HG03095 (cell line): ENCODE data around the gene KLHL17.

Experiments
- ATAC-seq: cut with Tn5 transposase; IDR thresholded peaks from one replicate; pipeline ENCODE4 v1.9.1; 2021; ENCODE audit warnings: moderate library complexity; ENCODE audit not compliant: unreplicated experiment

Gene KLHL17

DNA sequence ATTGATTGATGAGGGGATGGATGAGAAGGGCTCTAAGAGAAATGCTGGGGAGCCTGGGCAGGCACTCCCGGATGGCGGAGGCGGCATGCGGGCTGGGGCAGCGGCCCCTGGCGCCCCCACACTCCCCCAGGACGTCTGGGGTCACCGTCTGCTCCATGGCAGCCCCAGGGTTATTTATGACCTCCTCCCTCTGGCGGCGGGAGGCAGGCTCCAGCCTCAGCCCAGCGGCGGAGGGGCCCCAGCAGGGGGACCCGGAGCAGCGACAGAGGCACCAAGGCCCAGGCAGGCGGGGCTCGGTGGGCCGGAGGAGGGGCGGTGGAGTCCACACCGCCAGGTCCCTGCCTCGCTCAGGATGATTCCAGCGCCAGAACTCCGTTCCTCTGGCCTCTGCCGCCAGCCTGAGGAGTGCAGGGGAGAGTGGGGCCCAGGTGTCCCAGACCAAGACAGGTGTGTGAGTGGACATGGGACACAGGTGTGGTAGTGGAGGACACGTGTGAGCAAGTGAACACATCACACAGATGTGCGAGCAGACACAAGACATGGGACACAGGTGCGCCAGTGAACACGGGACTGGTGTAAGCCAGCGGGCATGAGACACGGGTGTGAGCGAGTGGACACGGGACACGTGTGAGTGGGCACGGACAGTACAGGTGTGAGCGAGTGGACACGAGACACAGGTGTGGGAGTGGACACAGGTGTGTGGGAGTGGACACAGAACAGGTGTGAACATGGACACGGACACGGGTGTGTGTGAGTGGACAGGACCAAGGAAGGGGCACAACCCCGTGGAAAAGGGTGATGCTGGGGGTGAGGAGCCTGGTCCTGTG, 39.2 kb upstream of the KLHL17 start:
- no peak for ATAC-seq

DNA sequence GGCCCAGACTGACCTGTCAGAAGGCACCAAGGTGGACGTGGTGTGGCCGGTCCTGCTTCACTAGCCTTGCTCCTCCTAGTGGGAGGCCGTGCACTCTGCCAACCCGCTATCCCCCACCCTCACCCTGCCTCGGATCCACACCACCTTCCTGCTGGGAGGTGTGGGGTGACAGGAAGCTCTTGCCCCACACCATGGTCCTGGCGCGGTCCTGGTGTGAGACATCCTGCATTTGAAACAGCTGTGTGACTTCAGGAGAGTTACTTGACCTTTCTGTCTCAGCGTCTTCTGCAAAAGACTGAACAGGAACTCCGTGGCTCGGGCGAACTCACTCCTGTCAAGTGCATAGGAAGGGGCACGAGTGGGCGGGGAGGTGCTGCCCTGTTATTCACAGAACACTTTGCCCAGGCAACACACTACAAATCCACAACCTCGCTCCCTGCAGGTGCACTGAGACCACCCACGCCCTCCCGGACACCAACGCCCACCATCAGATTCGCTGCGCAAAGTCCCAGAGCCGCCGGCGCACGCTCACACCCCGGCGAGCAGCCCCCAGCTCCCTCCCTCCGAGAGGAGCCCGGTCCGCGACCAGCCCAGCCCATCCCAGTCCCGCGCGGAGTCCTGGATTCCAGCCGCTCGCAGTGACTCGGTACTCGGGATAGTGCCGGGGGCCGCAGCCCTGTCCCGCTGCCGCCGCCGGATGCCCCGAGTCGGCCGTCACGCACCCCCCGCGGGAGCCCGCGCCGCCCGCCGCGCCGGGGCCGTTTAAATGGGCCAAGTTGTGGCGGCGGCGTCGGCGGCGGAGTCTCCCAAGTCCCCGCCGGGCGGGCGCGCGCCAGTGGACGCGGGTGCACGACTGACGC, 37.0 kb upstream of the KLHL17 start, which contains the start of gene SAMD11:
Gene SAMD11 (plus strand): TSS at position 793 of the 860 bp plus-strand sequence. CDS start 509 bp downstream, outside the sequence.
- no peak for ATAC-seq

DNA sequence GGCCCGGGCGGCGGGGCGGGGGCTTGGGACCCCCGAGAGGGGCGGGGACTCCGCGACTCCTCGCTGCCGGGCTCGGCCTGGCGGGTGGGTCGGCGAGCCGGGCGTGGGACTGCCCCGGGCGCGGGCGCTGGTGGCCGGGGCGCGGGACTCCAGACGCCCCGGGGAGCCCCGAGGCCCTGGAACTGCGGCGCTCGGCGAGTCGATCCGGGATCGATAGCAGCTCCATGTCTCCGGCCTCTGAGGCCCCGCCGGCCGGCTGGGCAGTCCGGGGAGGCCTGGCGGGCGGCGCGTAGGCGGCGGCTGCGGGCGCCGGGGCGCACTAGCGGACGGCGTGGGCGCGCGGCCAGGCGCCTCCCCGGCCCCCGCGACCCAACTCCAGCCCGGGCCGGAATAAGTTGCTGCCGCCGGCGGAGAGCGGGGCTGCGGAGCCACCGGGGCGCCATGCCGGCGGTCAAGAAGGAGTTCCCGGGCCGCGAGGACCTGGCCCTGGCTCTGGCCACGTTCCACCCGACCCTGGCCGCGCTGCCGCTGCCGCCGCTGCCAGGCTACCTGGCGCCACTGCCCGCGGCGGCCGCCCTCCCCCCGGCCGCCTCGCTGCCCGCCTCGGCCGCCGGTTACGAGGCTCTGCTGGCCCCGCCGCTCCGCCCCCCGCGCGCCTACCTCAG, 36.3 kb upstream of the KLHL17 start:
- ATAC-seq = no peak

DNA sequence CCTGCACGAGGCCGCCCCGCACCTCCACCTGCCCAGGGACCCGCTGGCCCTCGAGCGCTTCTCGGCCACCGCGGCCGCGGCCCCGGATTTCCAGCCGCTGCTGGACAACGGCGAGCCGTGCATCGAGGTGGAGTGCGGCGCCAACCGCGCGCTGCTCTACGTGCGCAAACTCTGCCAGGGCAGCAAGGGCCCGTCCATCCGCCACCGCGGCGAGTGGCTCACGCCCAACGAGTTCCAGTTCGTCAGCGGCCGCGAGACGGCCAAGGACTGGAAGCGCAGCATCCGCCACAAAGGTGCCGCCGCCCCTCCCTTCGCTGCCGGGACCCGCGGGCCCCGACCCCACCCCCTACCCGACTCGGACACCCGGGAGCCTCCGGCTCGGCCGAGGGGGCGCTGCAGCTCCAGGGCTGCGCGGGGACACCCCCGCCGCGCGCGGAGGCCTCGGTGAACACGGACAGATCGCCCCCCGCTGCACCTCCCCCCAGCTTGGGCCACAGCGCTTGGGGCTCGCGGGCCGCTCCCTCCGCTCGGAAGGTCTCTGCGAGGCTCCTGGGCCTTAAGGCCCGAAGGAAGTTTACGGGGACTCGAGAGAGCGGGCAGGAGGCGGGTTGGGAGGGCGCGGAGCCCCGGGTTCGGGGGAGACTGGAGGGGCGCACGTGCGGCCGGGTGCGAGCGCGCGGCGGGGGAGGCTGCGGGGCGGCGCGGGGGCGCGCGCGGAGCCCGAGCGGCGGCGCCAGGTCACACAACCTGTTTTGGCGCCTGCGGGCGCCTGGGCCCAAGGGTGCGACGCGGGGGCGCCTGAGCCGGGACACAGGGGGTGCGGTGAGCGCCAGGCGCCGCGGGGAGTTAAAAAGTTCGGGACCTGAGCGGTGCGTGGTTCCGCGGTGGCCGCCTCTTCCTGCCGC, 35.5 kb upstream of the KLHL17 start:
- ATAC-seq = no peak

DNA sequence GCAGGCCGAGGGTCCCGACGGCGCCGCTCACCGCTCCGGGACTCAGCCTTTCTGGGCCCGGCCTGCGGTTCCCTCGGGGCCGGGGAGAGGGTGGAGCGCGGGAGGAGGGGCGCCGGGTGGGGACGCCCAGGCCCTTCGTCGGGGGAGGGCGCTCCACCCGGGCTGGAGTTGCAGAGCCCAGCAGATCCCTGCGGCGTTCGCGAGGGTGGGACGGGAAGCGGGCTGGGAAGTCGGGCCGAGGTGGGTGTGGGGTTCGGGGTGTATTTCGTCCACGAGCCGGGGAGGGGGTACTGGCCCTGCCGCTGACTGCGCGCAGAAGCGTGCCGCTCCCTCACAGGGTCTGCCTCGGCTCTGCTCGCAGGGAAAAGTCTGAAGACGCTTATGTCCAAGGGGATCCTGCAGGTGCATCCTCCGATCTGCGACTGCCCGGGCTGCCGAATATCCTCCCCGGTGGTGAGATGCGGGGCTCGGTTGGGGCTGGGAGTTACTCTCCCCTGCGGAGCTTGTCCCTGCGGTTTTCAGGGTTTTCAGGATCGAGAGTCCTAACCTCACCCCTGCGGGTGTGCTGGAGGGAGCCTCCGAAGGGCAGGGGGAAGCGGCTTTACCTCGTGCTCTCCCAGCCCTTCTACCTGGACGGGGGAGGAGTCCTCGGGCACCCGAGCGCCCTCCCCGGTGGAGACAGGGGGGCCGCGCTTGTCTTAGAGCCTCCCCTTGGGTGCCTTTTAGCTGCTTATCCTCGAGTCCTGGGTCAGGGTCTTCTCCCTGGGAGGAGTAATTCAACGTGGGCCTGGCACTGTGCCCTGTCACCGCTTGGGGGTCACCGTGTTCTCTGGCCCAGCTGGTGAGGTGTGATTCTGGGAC, 34.6 kb upstream of the KLHL17 start:
- no peak for ATAC-seq

DNA sequence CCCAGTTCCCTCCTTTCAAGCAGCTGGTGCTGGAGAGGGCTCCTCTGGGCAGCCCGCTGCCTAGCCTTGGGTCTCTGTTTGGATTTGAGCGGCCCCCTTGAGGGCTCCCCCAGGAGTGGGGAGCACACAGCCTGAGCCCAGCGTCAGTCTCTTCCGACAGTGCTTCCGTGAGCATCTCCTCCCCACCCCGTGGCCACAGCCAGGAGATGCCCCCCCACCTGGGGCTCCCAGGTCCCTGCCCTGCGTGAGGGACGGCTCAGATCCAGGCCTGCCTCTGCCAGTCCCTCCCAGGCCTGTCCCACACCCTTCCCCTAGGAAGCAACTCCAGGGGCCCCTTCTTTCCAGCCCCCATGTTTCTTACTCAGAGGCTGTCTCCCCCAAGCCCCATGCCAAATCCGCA, 33.1 kb upstream of the KLHL17 start:
- ATAC-seq = no peak

DNA sequence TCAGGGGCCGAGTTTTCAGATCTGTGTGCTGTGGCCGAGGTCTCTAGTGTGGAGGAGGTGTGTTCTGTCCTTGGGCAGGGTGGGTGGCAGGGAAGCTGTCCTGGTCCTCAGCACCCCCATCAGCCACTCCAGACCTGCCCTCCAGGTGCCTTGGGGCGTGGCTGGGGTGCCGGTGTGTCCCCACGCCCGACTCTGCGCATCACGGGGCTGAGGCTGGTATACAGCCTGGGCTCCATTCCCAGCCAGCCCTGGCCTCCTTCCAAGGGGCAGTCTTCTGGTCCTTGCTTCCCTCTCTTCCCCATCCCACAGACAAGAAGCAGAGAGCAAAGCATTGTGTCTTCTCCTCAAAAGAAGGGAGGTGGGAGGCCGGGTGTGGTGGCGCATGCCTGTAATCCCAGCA, 32.6 kb upstream of the KLHL17 start:
- no peak for ATAC-seq

DNA sequence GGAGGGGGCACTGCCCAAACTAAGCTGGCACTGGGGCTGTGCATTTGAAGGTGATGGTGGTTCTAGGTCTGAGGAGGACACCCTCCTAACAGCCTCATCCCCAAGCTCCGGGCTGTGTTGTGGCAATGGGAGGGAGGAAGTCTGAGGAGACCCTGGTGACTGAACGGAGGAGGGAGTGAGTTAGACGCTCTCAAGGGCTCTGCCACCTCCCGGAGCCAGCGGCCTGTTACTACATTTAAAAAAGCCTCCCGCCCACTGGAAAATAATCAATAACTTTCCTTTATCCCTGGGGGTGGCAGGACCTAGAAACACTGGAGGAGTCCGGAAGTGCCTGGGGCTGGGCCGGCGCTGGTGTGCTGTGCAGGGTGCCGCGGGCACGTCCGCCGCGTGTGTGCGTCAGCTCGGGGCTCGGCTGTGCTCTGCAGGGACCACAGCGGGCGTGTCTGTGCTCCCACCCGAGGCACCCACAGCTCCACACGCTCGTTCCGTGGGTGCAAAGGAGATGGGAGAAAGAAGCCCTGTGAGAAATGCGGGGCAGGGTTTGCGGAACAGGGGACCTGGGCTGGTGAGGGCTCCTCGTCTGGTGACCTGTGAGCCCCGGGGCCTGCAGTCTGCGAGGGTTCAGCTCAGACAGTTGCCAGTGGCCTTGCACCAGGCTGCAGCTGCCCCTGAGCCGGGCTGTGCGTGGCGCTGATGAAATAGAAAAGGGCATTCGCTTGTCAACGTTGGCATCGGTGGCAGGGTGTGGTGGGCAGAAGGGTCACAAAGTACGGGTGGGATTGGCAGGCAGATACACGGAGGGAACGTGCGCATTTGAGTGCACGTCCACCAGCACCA, 31.3 kb upstream of the KLHL17 start:
- ATAC-seq = no peak

DNA sequence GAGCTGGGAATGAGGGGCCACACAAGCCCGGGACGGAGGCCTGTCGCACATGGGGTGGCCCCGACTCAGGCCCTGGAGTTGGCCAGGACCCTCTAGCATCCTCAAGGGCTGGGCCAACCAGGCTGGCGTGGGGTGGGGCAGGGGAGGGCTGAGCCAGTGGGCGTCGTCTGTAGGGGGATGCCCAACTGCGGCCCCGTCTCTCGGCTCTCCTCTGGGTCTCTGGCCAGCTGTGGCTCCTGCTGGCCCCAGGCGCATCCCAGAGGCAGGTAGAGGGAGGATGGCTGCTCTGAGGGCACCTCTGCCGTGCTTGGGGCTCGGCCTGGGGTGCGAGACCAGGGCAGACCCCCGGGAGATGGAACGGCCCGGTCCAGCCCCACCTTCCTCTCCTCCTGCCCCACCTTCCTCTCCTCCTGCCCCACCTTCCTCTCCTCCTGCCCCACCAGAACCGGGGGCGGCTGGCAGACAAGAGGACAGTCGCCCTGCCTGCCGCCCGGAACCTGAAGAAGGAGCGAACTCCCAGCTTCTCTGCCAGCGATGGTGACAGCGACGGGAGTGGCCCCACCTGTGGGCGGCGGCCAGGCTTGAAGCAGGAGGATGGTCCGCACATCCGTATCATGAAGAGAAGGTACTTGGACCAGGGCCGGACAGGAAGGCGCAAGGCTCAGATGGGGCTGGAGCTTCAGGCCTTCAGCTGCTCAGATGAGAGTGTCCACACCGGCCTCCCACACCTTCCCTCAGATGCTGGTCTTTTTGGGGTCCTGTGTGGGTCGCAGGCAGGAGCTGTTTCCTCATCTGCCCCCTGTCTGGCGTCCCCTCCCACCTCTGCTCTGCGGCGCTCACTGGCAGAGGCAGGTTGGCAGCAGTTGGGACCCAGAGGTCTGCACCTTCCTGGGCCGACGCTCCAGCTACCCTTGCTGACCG, 30.4 kb upstream of the KLHL17 start:
- ATAC-seq = no peak

DNA sequence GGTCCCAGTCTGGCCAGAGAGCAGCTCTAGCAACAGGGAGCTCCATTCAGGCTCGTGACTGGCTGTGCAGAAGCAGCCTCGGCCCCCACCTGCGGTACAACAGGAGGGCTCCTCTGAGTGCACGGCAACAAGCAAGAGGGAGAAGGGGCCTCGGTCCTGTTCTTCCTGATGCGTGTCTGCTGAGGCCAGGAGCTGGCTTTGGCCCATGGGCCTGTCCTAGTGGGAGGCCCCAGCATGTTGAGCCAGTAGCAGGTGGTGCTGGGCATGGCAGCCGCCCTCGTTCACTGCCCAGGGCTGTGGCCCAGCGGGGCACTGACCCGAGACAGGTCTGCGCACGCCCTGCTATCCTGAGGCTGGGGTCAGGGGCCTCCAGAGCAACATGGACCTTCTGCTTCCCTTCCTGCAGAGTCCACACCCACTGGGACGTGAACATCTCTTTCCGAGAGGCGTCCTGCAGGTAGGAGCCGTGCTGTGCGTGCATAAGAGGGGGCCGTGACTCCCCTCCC, 29.7 kb upstream of the KLHL17 start:
- ATAC-seq = no peak

DNA sequence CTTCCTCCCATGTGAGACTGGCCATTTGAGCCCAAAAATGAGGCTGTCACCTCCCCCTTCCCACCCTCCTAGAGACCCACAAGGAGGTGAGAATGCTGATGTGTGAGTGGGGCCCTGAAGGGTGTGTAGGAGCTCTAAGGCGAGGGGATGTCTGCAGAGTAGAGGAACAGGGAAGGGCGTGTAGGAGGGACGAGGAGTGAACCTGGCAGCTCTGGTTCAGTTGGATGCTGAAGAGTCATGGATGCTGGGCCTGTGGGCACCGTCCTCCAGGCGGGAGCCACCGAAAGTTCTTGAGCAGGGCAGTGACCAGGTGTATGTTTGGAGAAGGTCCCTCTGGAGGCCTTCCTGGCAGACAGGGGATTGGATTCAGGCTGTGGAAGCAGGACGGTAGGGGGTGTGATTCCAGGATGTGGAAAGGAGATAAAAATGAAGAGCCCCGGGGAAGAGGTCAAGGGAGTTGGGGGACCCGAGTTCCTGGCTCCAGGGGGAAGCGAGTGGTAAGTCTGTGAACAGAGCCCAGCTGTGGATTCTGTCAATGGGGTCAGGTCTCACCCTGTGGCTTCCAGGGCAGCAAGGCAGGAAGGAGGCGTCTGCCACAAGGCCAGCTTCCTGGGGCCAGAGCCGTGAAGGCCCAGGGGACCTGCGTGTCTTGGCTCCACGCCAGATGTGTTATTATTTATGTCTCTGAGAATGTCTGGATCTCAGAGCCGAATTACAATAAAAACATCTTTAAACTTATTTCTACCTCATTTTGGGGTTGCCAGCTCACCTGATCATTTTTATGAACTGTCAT, 28.8 kb upstream of the KLHL17 start:
- ATAC-seq = no peak

DNA sequence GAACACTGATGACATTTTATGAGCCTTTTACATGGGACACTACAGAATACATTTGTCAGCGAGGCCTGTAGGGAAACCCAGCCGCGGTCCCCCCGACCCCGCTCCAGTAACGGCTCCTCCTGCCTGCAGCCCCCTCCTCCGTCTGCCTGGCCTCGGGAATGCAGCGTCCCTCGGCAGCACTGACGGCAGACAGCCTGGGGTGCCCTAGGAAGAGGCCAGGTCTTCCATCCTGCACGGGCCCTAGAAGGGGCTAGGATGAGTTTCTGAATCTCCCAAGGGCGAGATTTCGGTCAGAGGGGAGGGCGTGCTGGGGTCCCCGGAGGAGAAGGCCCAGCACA, 28.2 kb upstream of the KLHL17 start:
- no peak for ATAC-seq

DNA sequence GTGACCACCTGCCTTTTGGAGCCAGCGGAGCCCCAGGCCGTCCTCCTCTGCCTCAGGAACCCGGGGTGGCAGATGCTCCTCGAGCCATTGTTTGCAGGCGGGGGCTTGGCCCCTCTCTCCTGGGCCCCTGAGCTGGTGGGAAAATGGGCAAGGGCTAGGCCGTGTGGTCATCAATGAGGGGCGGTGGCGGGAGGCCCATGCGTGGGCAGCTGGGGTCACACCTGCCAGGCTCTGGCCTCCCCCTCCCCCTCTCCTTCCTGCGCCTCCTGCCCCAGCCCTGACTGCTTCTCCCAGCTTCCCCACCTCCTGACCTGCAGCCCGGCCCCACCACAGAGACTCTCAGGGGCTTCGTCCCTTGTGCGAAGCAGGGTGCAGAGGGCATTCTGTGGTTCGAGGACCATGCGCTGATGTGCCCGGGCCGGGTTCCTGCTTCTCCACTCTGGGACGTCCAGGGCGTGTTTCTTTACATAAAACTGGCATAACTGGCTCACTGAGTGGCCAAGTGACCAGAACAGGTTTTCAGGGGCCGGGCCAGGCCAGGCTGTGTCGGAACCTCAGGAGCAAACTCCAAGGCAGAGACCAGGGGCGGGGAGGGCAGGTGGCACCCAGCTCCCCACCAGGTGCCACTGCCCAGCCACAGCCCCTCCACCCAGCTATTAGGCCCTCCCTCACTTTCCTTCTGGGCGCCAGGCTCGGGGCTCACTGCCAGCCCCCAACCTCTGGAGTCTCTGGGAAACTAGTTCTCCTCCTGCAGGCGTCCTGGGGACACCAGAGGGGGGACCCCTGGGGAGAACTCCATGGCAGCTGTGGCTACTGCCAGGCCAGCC, 27.4 kb upstream of the KLHL17 start:
- no peak for ATAC-seq

DNA sequence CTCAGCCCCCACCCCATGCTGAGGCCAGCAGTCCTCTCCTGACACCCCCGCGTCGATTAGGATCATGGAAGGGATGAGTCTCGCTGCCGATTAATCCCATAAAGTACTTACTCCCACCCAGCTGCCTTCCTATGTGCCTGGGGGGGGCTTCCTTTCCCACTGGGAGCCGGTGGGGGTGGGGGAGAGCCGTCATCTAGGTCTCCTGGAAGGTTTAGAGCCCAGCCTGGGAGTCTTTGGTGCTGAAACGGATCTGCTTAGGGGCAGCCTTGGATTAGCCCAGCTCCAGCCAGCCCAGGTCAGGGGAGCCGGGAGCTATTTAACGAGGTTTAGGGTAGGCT, 26.8 kb upstream of the KLHL17 start:
- ATAC-seq = no peak

DNA sequence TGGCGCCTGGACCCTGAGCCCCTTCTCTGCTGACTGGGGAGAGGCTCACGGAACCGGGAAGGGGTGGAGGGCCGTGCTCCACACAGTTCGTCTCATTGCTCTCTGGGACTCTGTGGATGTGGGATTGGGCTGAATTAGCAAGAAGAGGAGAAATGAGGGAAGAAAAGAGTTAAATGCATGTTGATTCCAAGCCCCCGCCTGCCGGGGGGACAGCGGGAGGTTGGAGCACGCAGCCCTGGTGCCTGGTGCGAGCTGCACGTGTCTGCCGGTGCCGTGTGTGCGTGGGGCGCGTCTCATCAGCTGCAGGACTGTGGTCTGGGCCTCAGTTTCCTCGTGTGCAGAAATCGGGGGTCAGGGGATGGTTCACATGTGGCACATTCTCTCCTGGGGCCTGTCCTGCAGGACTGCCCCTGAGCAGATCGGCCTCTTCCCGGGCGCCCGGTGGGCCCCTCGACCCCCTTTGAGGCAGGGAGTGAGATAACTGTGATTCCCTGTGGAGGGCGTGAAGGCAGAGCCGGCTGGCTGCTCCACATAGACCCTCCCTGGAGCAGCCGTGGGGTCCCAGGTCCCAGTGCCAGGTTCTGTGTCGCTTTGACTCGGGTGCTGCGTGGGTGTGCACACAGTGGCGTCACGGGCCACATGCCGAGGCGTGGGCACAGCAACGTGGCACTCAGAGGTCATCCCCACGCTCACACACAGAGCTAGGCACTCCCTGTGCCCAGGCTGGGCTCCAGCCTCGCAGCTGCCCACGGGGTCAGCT, 25.2 kb upstream of the KLHL17 start:
- ATAC-seq = no peak
